ENCODE measurements around the gene TMEM218.

Gene TMEM218

GRCh38 chr11:125086633-125087296 lies 24.7 kb downstream of the TMEM218 start:
- Mint-ChIP-seq H3K4me3 (no peak overlapping the region), H3K27ac (peak overlapping the region; percentile 52 to 94), H3K27me3 (no peaks in the 10 kb centered on the region), H3K9me3 (no peaks in the 10 kb centered on the region), H3K4me1 (peaks cover 7% of the 10 kb centered on the region)
- DNase-seq (no peak), ATAC-seq (no peak)

GRCh38 chr11:125085301-125086081 lies 25.9 kb downstream of the TMEM218 start:
- no peak overlapping the region for H3K4me3 Mint-ChIP-seq
- no peak overlapping the region for H3K27ac Mint-ChIP-seq
- ATAC-seq (no peak), DNase-seq (no peak)
- no peaks in the 10 kb centered on the region for H3K27me3 Mint-ChIP-seq
- no peaks in the 10 kb centered on the region for H3K4me1 Mint-ChIP-seq
- no peaks in the 10 kb centered on the region for H3K9me3 Mint-ChIP-seq

GRCh38 chr11:125084761-125085231 lies 26.6 kb downstream of the TMEM218 start:
- ATAC-seq (peak; percentile 19), DNase-seq (no peak)
- no peak overlapping the region for H3K4me3 Mint-ChIP-seq
- H3K27ac Mint-ChIP-seq = no peak overlapping the region
- H3K9me3 Mint-ChIP-seq = no peaks in the 10 kb centered on the region
- H3K27me3 Mint-ChIP-seq = no peaks in the 10 kb centered on the region
- no peaks in the 10 kb centered on the region for H3K4me1 Mint-ChIP-seq

- no peak overlapping the region for H3K4me3 Mint-ChIP-seq
- H3K9me3 Mint-ChIP-seq = no peaks in the 10 kb centered on the region
- ATAC-seq (no peak), DNase-seq (no peak)
- H3K27me3 Mint-ChIP-seq = no peaks in the 10 kb centered on the region
- no peak overlapping the region for H3K27ac Mint-ChIP-seq
- H3K4me1 Mint-ChIP-seq = no peaks in the 10 kb centered on the region
Observed at GRCh38 chr11:125084057-125084416, 27.4 kb downstream of the TMEM218 start.

- H3K4me1 Mint-ChIP-seq = no peaks in the 10 kb centered on the region
- no peaks in the 10 kb centered on the region for H3K9me3 Mint-ChIP-seq
- DNase-seq (no peak), ATAC-seq (no peak)
- no peaks in the 10 kb centered on the region for H3K27me3 Mint-ChIP-seq
- no peak overlapping the region for H3K4me3 Mint-ChIP-seq
- peak overlapping the region in 1 of 2 donors; percentile 65 for H3K27ac Mint-ChIP-seq
Observed at GRCh38 chr11:125083312-125084056, 27.9 kb downstream of the TMEM218 start.

- no peak overlapping the region for H3K4me3 Mint-ChIP-seq
- DNase-seq (no peak), ATAC-seq (no peak)
- H3K27ac Mint-ChIP-seq = peak overlapping the region in 1 of 2 donors; percentile 20
- no peaks in the 10 kb centered on the region for H3K27me3 Mint-ChIP-seq
- no peaks in the 10 kb centered on the region for H3K9me3 Mint-ChIP-seq
- no peaks in the 10 kb centered on the region for H3K4me1 Mint-ChIP-seq
Observed at GRCh38 chr11:125082611-125083311, 28.7 kb downstream of the TMEM218 start.

GRCh38 chr11:125082040-125082439 lies 29.4 kb downstream of the TMEM218 start:
- Mint-ChIP-seq H3K27ac (peak overlapping the region in 1 of 2 donors; percentile 77), H3K4me1 (no peaks in the 10 kb centered on the region), H3K4me3 (no peak overlapping the region), H3K9me3 (no peaks in the 10 kb centered on the region), H3K27me3 (no peaks in the 10 kb centered on the region)
- DNase-seq (no peak), ATAC-seq (no peak)

- no peak for DNase-seq
- Mint-ChIP-seq H3K4me3 (no peak overlapping the region), H3K27me3 (no peaks in the 10 kb centered on the region), H3K9me3 (no peaks in the 10 kb centered on the region), H3K4me1 (no peaks in the 10 kb centered on the region), H3K27ac (no peak overlapping the region)
- ATAC-seq = no peak
Observed at GRCh38 chr11:125081098-125081798, 30.2 kb downstream of the TMEM218 start.

GRCh38 chr11:125080531-125080911 lies 30.9 kb downstream of the TMEM218 start:
- Mint-ChIP-seq H3K9me3 (no peaks in the 10 kb centered on the region), H3K4me1 (no peaks in the 10 kb centered on the region), H3K27me3 (no peaks in the 10 kb centered on the region), H3K4me3 (no peak overlapping the region), H3K27ac (no peak overlapping the region)
- ATAC-seq = no peak
- no peak for DNase-seq

- H3K9me3 Mint-ChIP-seq = no peaks in the 10 kb centered on the region
- no peaks in the 10 kb centered on the region for H3K27me3 Mint-ChIP-seq
- no peaks in the 10 kb centered on the region for H3K4me1 Mint-ChIP-seq
- no peak overlapping the region for H3K27ac Mint-ChIP-seq
- DNase-seq (no peak), ATAC-seq (no peak)
- no peak overlapping the region for H3K4me3 Mint-ChIP-seq
Observed at GRCh38 chr11:125079878-125080530, 31.4 kb downstream of the TMEM218 start.

- H3K27ac Mint-ChIP-seq = no peak overlapping the region
- H3K9me3 Mint-ChIP-seq = no peaks in the 10 kb centered on the region
- ATAC-seq (no peak), DNase-seq (no peak)
- H3K4me1 Mint-ChIP-seq = peaks cover under 1% of the 10 kb centered on the region
- H3K4me3 Mint-ChIP-seq = no peak overlapping the region
- H3K27me3 Mint-ChIP-seq = peaks cover 2% of the 10 kb centered on the region
Observed at GRCh38 chr11:125079151-125079877, 32.1 kb downstream of the TMEM218 start.

GRCh38 chr11:125078516-125079140 lies 32.8 kb downstream of the TMEM218 start:
- peaks cover 8% of the 10 kb centered on the region for H3K27me3 Mint-ChIP-seq
- no peak overlapping the region for H3K4me3 Mint-ChIP-seq
- ATAC-seq (no peak), DNase-seq (no peak)
- H3K27ac Mint-ChIP-seq = no peak overlapping the region
- H3K4me1 Mint-ChIP-seq = peaks cover 6% of the 10 kb centered on the region
- H3K9me3 Mint-ChIP-seq = no peaks in the 10 kb centered on the region

GRCh38 chr11:125078016-125078415 lies 33.4 kb downstream of the TMEM218 start:
- H3K9me3 Mint-ChIP-seq = no peaks in the 10 kb centered on the region
- no peak overlapping the region for H3K27ac Mint-ChIP-seq
- peaks cover 6% of the 10 kb centered on the region for H3K4me1 Mint-ChIP-seq
- peaks cover 8% of the 10 kb centered on the region for H3K27me3 Mint-ChIP-seq
- DNase-seq (no peak), ATAC-seq (no peak)
- no peak overlapping the region for H3K4me3 Mint-ChIP-seq

All from stimulated activated naive CD8-positive, alpha-beta T cell treated with anti-CD3 and anti-CD28 coated beads, Interleukin-15, amount 100 ng/mL, for 72 hours (primary cell).